ENCODE data around the gene A1CF.

GRCh38 chr10:50885097-50885859 lies at the start of gene A1CF:
- TF ChIP-seq, protein P1, sequence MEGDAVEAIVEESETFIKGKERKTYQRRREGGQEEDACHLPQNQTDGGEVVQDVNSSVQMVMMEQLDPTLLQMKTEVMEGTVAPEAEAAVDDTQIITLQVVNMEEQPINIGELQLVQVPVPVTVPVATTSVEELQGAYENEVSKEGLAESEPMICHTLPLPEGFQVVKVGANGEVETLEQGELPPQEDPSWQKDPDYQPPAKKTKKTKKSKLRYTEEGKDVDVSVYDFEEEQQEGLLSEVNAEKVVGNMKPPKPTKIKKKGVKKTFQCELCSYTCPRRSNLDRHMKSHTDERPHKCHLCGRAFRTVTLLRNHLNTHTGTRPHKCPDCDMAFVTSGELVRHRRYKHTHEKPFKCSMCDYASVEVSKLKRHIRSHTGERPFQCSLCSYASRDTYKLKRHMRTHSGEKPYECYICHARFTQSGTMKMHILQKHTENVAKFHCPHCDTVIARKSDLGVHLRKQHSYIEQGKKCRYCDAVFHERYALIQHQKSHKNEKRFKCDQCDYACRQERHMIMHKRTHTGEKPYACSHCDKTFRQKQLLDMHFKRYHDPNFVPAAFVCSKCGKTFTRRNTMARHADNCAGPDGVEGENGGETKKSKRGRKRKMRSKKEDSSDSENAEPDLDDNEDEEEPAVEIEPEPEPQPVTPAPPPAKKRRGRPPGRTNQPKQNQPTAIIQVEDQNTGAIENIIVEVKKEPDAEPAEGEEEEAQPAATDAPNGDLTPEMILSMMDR (IDR thresholded peaks at IDR 0.05; ENCODE audit: insufficient read depth, low read depth, low read length) = no peak
- no peak for TF ChIP-seq EZH2 (IDR thresholded peaks at IDR 0.05; ENCODE audit: insufficient read depth, low read length)

All from astrocyte (in vitro differentiated cells and primary cell).